ENCODE results near the gene TRIM47. TPM values are rescaled to one million over a fixed set of nuclear protein-coding genes. Genes with fewer than 3 reads are reported as not detected.

TRIM47 gene
- total and polyA plus RNA-seq, 2 experiments from 2014 or later = 1.2 to 1.4 TPM

GRCh38 chr17:75910699-75911098, 32.3 kb upstream of the TRIM47 start:
- H3K9ac ChIP-seq = no peak overlapping the region
- peaks cover 11% of the 10 kb centered on the region for H3K4me1 ChIP-seq (ENCODE audit: insufficient read depth)
- H3K79me2 ChIP-seq (ENCODE audit: insufficient read depth) = no peaks in the 10 kb centered on the region
- 64 to 71% methylated on average over 6 of the region's 6 CpGs for WGBS, 2 experiments (ENCODE audit: low coverage in 1 of 2, low lambda C conversion rate in 2 of 2, missing lambda C conversion rate in 2 of 2)
- no peak for DNase-seq
- no peak overlapping the region for H2AFZ ChIP-seq
- TF ChIP-seq EZH2 (IDR thresholded peaks at IDR 0.05; ENCODE audit: insufficient read depth, poor library complexity, severe bottlenecking) (no peak), EZH2phosphoT487 (IDR thresholded peaks at IDR 0.05; ENCODE audit: insufficient read depth, low read depth) (no peak)
- H3K27ac ChIP-seq = no peak overlapping the region
- no peaks in the 10 kb centered on the region for H3K9me3 ChIP-seq (ENCODE audit: low read depth)
- in situ Hi-C loops (cut with MboI) = loop anchor here (25.0 kb wide), 1 partner anchor 377 kb away; no protein-coding TSS in a partner anchor
- H3K27me3 ChIP-seq (replicated peaks; ENCODE audit: insufficient read depth) = no peaks in the 10 kb centered on the region
- H3F3A ChIP-seq (ENCODE audit: insufficient read depth) = peaks cover 17% of the 10 kb centered on the region; the same call in 1 of the 2 replicates
- no peaks in the 10 kb centered on the region for H3K36me3 ChIP-seq (ENCODE audit: low read depth)
- no peak overlapping the region for H3K4me2 ChIP-seq (ENCODE audit: unreplicated experiment)
- no peaks in the 10 kb centered on the region for H3K9me2 ChIP-seq (ENCODE audit: insufficient read depth)
- no peak overlapping the region for H3K4me3 ChIP-seq
- H4K20me1 ChIP-seq (ENCODE audit: insufficient read depth) = no peaks in the 10 kb centered on the region

- Histone ChIP-seq H3K79me2 (ENCODE audit: insufficient read depth) (no peaks in the 10 kb centered on the region), H3K27ac (0 out of 2 replicates have a peak overlapping the region, but pooled peaks have one; percentile 24), H3K9ac (peak overlapping the region; percentile 18; the same call in 1 of the 2 replicates), H3K27me3 (replicated peaks; ENCODE audit: insufficient read depth) (no peaks in the 10 kb centered on the region), H3K4me2 (ENCODE audit: unreplicated experiment) (peak overlapping the region; percentile 38), H3K36me3 (ENCODE audit: low read depth) (no peaks in the 10 kb centered on the region), H3K9me3 (ENCODE audit: low read depth) (no peaks in the 10 kb centered on the region), H3K4me3 (no peak overlapping the region), H3K9me2 (ENCODE audit: insufficient read depth) (no peaks in the 10 kb centered on the region), H4K20me1 (ENCODE audit: insufficient read depth) (no peaks in the 10 kb centered on the region), H2AFZ (peak overlapping the region; percentile 58), H3K4me1 (ENCODE audit: insufficient read depth) (peaks cover 11% of the 10 kb centered on the region), H3F3A (ENCODE audit: insufficient read depth) (peaks cover 17% of the 10 kb centered on the region; the same call in 1 of the 2 replicates)
- peak; percentile 81 for DNase-seq
- in situ Hi-C loops (cut with MboI) = loop anchor here (25.0 kb wide), 1 partner anchor 377 kb away; no protein-coding TSS in a partner anchor
- WGBS, 2 experiments (ENCODE audit: low coverage in 1 of 2, low lambda C conversion rate in 2 of 2, missing lambda C conversion rate in 2 of 2) = 14 to 17% methylated on average over 11 of the region's 11 CpGs
- TF ChIP-seq EZH2phosphoT487 (IDR thresholded peaks at IDR 0.05; ENCODE audit: insufficient read depth, low read depth) (no peak), EZH2 (IDR thresholded peaks at IDR 0.05; ENCODE audit: insufficient read depth, poor library complexity, severe bottlenecking) (no peak)
Observed at GRCh38 chr17:75909812-75910274, 31.5 kb upstream of the TRIM47 start.

- Histone ChIP-seq H3K4me2 (ENCODE audit: unreplicated experiment) (peak overlapping the region; percentile 38), H3K9me3 (ENCODE audit: low read depth) (no peaks in the 10 kb centered on the region)
- TF ChIP-seq EZH2 (IDR thresholded peaks at IDR 0.05; ENCODE audit: insufficient read depth, poor library complexity, severe bottlenecking) = no peak
- no peak for TF ChIP-seq EZH2phosphoT487 (IDR thresholded peaks at IDR 0.05; ENCODE audit: insufficient read depth, low read depth)
Observed at GRCh38 chr17:75909051-75909811, 30.9 kb upstream of the TRIM47 start.

GRCh38 chr17:75908201-75908600, 29.8 kb upstream of the TRIM47 start:
- no peaks in the 10 kb centered on the region for H3K9me3 ChIP-seq (ENCODE audit: low read depth)
- H3K27ac ChIP-seq = no peak overlapping the region
- H3K9ac ChIP-seq = no peak overlapping the region
- H3K79me2 ChIP-seq (ENCODE audit: insufficient read depth) = peaks cover 11% of the 10 kb centered on the region
- no peak overlapping the region for H3K4me3 ChIP-seq
- H3K4me2 ChIP-seq (ENCODE audit: unreplicated experiment) = no peak overlapping the region
- no peaks in the 10 kb centered on the region for H4K20me1 ChIP-seq (ENCODE audit: insufficient read depth)
- H3K9me2 ChIP-seq (ENCODE audit: insufficient read depth) = no peaks in the 10 kb centered on the region
- WGBS, 2 experiments (ENCODE audit: low coverage in 1 of 2, low lambda C conversion rate in 2 of 2, missing lambda C conversion rate in 2 of 2) = 10 to 17% methylated on average over 6 of the region's 6 CpGs
- H2AFZ ChIP-seq = peak overlapping the region; percentile 23; the same call in 1 of the 2 replicates
- H3K4me1 ChIP-seq (ENCODE audit: insufficient read depth) = peaks cover 17% of the 10 kb centered on the region
- in situ Hi-C loops (cut with MboI) = loop anchor here (25.0 kb wide), 1 partner anchor 379 kb away; no protein-coding TSS in a partner anchor
- H3K27me3 ChIP-seq (replicated peaks; ENCODE audit: insufficient read depth) = no peaks in the 10 kb centered on the region
- H3F3A ChIP-seq (ENCODE audit: insufficient read depth) = peaks cover 26% of the 10 kb centered on the region; the same call in 1 of the 2 replicates
- DNase-seq = peak; percentile 62
- TF ChIP-seq EZH2phosphoT487 (IDR thresholded peaks at IDR 0.05; ENCODE audit: insufficient read depth, low read depth) = no peak
- TF ChIP-seq EZH2 (IDR thresholded peaks at IDR 0.05; ENCODE audit: insufficient read depth, poor library complexity, severe bottlenecking) = no peak
- no peaks in the 10 kb centered on the region for H3K36me3 ChIP-seq (ENCODE audit: low read depth)

More at GRCh38 chr17:75909051-75909811, 30.9 kb upstream of the TRIM47 start:
- DNase-seq = no peak
- Histone ChIP-seq H3K9ac (no peak overlapping the region), H3K79me2 (ENCODE audit: insufficient read depth) (peaks cover under 1% of the 10 kb centered on the region), H3K9me2 (ENCODE audit: insufficient read depth) (no peaks in the 10 kb centered on the region), H3K27ac (no peak overlapping the region), H3K4me3 (no peak overlapping the region), H3K27me3 (replicated peaks; ENCODE audit: insufficient read depth) (no peaks in the 10 kb centered on the region), H3F3A (ENCODE audit: insufficient read depth) (peaks cover 17% of the 10 kb centered on the region; the same call in 1 of the 2 replicates), H2AFZ (peak overlapping the region; percentile 58; the same call in 1 of the 2 replicates), H4K20me1 (ENCODE audit: insufficient read depth) (no peaks in the 10 kb centered on the region), H3K36me3 (ENCODE audit: low read depth) (no peaks in the 10 kb centered on the region), H3K4me1 (ENCODE audit: insufficient read depth) (peaks cover 11% of the 10 kb centered on the region)
- in situ Hi-C loops (cut with MboI) = loop anchor here (25.0 kb wide), 1 partner anchor 378 kb away; no protein-coding TSS in a partner anchor
- WGBS, 2 experiments (ENCODE audit: low coverage in 1 of 2, low lambda C conversion rate in 2 of 2, missing lambda C conversion rate in 2 of 2) = 54 to 58% methylated on average over 14 of the region's 14 CpGs
